Hindlimb muscle (tissue), 1 donor: ENCODE measurements around the gene DOCK7. TPM values are rescaled to one million over a fixed set of nuclear protein-coding genes. Genes with fewer than 3 reads are reported as not detected.

Experiments
- DNase-seq: peaks from one replicate; pipeline ENCODE4 v3.0.0-alpha.2; 2013
- polyA plus RNA-seq: library from polyadenylated mRNA; unstranded; fragments of 120-200 nt; gene quantifications from one replicate; pipeline ENCODE4 v1.2.1, GENCODE V29; 2013; ENCODE audit not compliant: insufficient read length

Gene DOCK7
- polyA plus RNA-seq, 1 donor, result 36.7 TPM

- no peak for DNase-seq
These were observed 282.9 kb downstream of the DOCK7 start for GRCh38 chr1:62405247-62405646.

Other genes with a start within 250 kb of the DOCK7 start
- 0.18 TPM for gene ANGPTL3, start 90.9 kb downstream of the DOCK7 start, polyA plus RNA-seq
- 7.3 TPM for gene ATG4C, start 95.7 kb upstream of the DOCK7 start, polyA plus RNA-seq